IMR-90 (cell line): ENCODE measurements around the gene SUN1. TPM values are rescaled to one million over a fixed set of nuclear protein-coding genes. Genes with fewer than 3 reads are reported as not detected.

Experiments used
- ATAC-seq: fragments of 200-7000 bp; cut with Tn5 transposase; 2 replicates; pipeline ENCODE4 v1.9.1; 2020; ENCODE audit warnings: low read depth, mild to moderate bottlenecking, moderate library complexity
- BruUV-seq: library from RNA; stranded (reverse); fragments of 400-500 nt; replicated peaks from 2 replicates; lab custom pipeline; 2021; lab: Mats Ljungman, UMichigan
- CTCF ChIA-PET: fragments of 300-600 bp; formaldehyde crosslinking; extraction: SDS; loops from one replicate; lab custom pipeline; 2021; ENCODE audit warnings: antibody characterized with exemption; lab: Yijun Ruan, JAX
- POLR2A ChIA-PET: fragments of 300-600 bp; sonication (Branson Sonifier 250); formaldehyde crosslinking; loops from one replicate; lab custom pipeline; 2022; ENCODE audit warnings: antibody characterized with exemption; ENCODE audit not compliant: unreplicated experiment; lab: Charles Lee
- DNase-seq: peaks from one replicate; pipeline ENCODE4 v3.0.0; 2013
- H2AFZ ChIP-seq: replicated peaks from 2 replicates; pipeline ENCODE3; 2013; ENCODE audit warnings: low read length, mild to moderate bottlenecking; ENCODE audit not compliant: poor library complexity
- H2AK5ac ChIP-seq: 2 replicates; pipeline ENCODE4 v1.6.1; 2013; ENCODE audit warnings: low read depth, low read length, inconsistent platforms
- H2AK9ac ChIP-seq: replicated peaks from 2 replicates; pipeline ENCODE3; 2013; ENCODE audit warnings: mild to moderate bottlenecking, low read depth, low read length, moderate library complexity; ENCODE audit not compliant: poor library complexity
- H2BK120ac ChIP-seq: 2 replicates; pipeline ENCODE4 v1.6.1; 2013; ENCODE audit warnings: low read depth, low read length, inconsistent platforms
- H2BK15ac ChIP-seq: 3 replicates; pipeline ENCODE4 v1.6.1; 2013; ENCODE audit warnings: low read depth, low read length, inconsistent platforms
- H2BK20ac ChIP-seq: 2 replicates; pipeline ENCODE4 v1.6.1; 2013; ENCODE audit warnings: low read depth, mild to moderate bottlenecking, inconsistent platforms, low read length, moderate library complexity
- H2BK5ac ChIP-seq: 2 replicates; pipeline ENCODE4 v1.6.1; 2013; ENCODE audit warnings: mild to moderate bottlenecking, low read depth, low read length, inconsistent platforms; ENCODE audit not compliant: poor library complexity, severe bottlenecking
- H3K14ac ChIP-seq: replicated peaks from 2 replicates; pipeline ENCODE4 v1.6.1; 2013; ENCODE audit warnings: low read depth, low read length, inconsistent platforms
- H3K18ac ChIP-seq: 2 replicates; pipeline ENCODE4 v1.6.1; 2013; ENCODE audit warnings: low read depth, low read length, control low read depth
- H3K23ac ChIP-seq: 2 replicates; pipeline ENCODE4 v1.6.1; 2013; ENCODE audit warnings: low read depth, low read length, inconsistent platforms
- H3K27ac ChIP-seq: 2 replicates; pipeline ENCODE4 v1.5.1; 2013; ENCODE audit warnings: mild to moderate bottlenecking, control low read depth, low read length; ENCODE audit not compliant: insufficient read depth
- H3K27me3 ChIP-seq: 2 replicates; pipeline ENCODE4 v1.6.1; 2013; ENCODE audit warnings: low read length; ENCODE audit not compliant: control insufficient read depth, insufficient read depth
- H3K36me3 ChIP-seq: 2 replicates; pipeline ENCODE4 v1.6.1; 2013; ENCODE audit warnings: low read length, mixed read lengths; ENCODE audit not compliant: control insufficient read depth, insufficient read depth
- H3K4ac ChIP-seq: 2 replicates; pipeline ENCODE4 v1.6.1; 2013; ENCODE audit warnings: low read depth, low read length, inconsistent platforms
- H3K4me1 ChIP-seq: 2 replicates; pipeline ENCODE4 v1.6.1; 2013; ENCODE audit warnings: low read length, mixed read lengths; ENCODE audit not compliant: control insufficient read depth, insufficient read depth
- H3K4me2 ChIP-seq: 2 replicates; pipeline ENCODE4 v1.6.1; 2013; ENCODE audit warnings: low read depth, mild to moderate bottlenecking, control low read depth, low read length, moderate library complexity
- H3K4me3 ChIP-seq: 2 replicates; pipeline ENCODE4 v1.5.1; 2013; ENCODE audit warnings: low read depth, mild to moderate bottlenecking, control low read depth, low read length, moderate library complexity; ENCODE audit not compliant: insufficient read depth
- H3K56ac ChIP-seq: 2 replicates; pipeline ENCODE4 v1.6.1; 2013; ENCODE audit warnings: low read length, inconsistent platforms; ENCODE audit not compliant: insufficient read depth; ENCODE audit errors: extremely low read depth
- H3K79me1 ChIP-seq, 2 experiments: 2 replicates each; pipeline ENCODE4 v1.6.1; 2013; ENCODE audit warnings: low read length in 2 of 2, inconsistent platforms in 1 of 2, low read depth in 1 of 2
- H3K9ac ChIP-seq: 2 replicates; pipeline ENCODE4 v1.6.1; 2013; ENCODE audit warnings: low read depth, low read length, control low read depth
- H3K9me1 ChIP-seq: 2 replicates; pipeline ENCODE4 v1.6.1; 2013; ENCODE audit warnings: low read length, inconsistent platforms; ENCODE audit not compliant: insufficient read depth
- H3K9me3 ChIP-seq: 2 replicates; pipeline ENCODE4 v1.6.1; 2013; ENCODE audit warnings: low read length; ENCODE audit not compliant: control insufficient read depth, insufficient read depth
- H4K20me1 ChIP-seq: 2 replicates; pipeline ENCODE4 v1.6.1; 2013; ENCODE audit warnings: low read length, inconsistent platforms; ENCODE audit not compliant: insufficient read depth
- H4K5ac ChIP-seq: 2 replicates; pipeline ENCODE4 v1.6.1; 2013; ENCODE audit warnings: mild to moderate bottlenecking, low read depth, low read length, control low read depth
- H4K8ac ChIP-seq, 2 experiments: 2 replicates each; pipeline ENCODE4 v1.6.1; 2013; ENCODE audit warnings: low read depth in 2 of 2, low read length in 2 of 2, control low read depth in 1 of 2, inconsistent platforms in 1 of 2
- H4K91ac ChIP-seq: 2 replicates; pipeline ENCODE4 v1.6.1; 2013; ENCODE audit warnings: low read depth, low read length, inconsistent platforms; ENCODE audit not compliant: insufficient read depth
- BHLHE40 ChIP-seq: fragments of 150-350 bp; IDR thresholded peaks from 2 replicates; pipeline ENCODE4 v1.6.1; 2016; ENCODE audit warnings: mild to moderate bottlenecking, low read depth, low read length
- CEBPB ChIP-seq: IDR thresholded peaks from 2 replicates; pipeline ENCODE4 v1.6.1; 2012; ENCODE audit warnings: low read depth, low read length, improper control_type of control experiment
- CHD1 ChIP-seq: IDR thresholded peaks from 2 replicates; pipeline ENCODE4 v1.6.1; 2012; ENCODE audit warnings: low read depth, low read length, improper control_type of control experiment
- CTCF ChIP-seq: conservative IDR thresholded peaks from 2 replicates; pipeline ENCODE4 v1.5.1; 2012; ENCODE audit warnings: mild to moderate bottlenecking, low read depth, low read length, improper control_type of control experiment
- ELK1 ChIP-seq: fragments of 150-350 bp; IDR thresholded peaks from 2 replicates; pipeline ENCODE4 v1.6.1; 2016; ENCODE audit warnings: low read depth, mild to moderate bottlenecking, low read length, moderate library complexity, borderline replicate concordance
- FOS ChIP-seq: fragments of 150-350 bp; IDR thresholded peaks from 2 replicates; pipeline ENCODE4 v1.6.1; 2016; ENCODE audit warnings: low read depth, low read length
- MAFK ChIP-seq: IDR thresholded peaks from 2 replicates; pipeline ENCODE4 v1.6.1; 2012; ENCODE audit warnings: low read depth, low read length, improper control_type of control experiment
- MAZ ChIP-seq: IDR thresholded peaks from 2 replicates; pipeline ENCODE4 v1.6.1; 2012; ENCODE audit warnings: low read depth, mild to moderate bottlenecking, low read length, improper control_type of control experiment, moderate library complexity, borderline replicate concordance
- MXI1 ChIP-seq: IDR thresholded peaks from 2 replicates; pipeline ENCODE4 v1.6.1; 2012; ENCODE audit warnings: low read depth, mild to moderate bottlenecking, low read length, moderate library complexity, borderline replicate concordance
- NFE2L2 ChIP-seq: fragments of 150-350 bp; IDR thresholded peaks from 2 replicates; pipeline ENCODE4 v1.6.1; 2016; ENCODE audit warnings: low read depth, mild to moderate bottlenecking, low read length
- POLR2A ChIP-seq: IDR thresholded peaks from 2 replicates; pipeline ENCODE4 v1.6.1; 2012; ENCODE audit warnings: mild to moderate bottlenecking, low read depth, low read length
- RAD21 ChIP-seq: IDR thresholded peaks from 2 replicates; pipeline ENCODE4 v1.6.1; 2012; ENCODE audit warnings: low read length, improper control_type of control experiment
- RCOR1 ChIP-seq: IDR thresholded peaks from 2 replicates; pipeline ENCODE4 v1.6.1; 2012; ENCODE audit warnings: mild to moderate bottlenecking, low read length, improper control_type of control experiment; ENCODE audit not compliant: insufficient replicate concordance
- RFX5 ChIP-seq: IDR thresholded peaks from 2 replicates; pipeline ENCODE4 v1.8.0; 2012; ENCODE audit warnings: low read depth, mild to moderate bottlenecking, low read length, moderate library complexity
- SMC3 ChIP-seq: fragments of 150-350 bp; IDR thresholded peaks from 2 replicates; pipeline ENCODE4 v1.6.1; 2016; ENCODE audit warnings: low read depth, mild to moderate bottlenecking, antibody characterized with exemption, low read length, moderate library complexity
- USF2 ChIP-seq: fragments of 150-350 bp; IDR thresholded peaks from 2 replicates; pipeline ENCODE4 v1.6.1; 2017; ENCODE audit warnings: mild to moderate bottlenecking, antibody characterized with exemption, low read length, low read depth
- WGBS, 2 experiments: methylation state at CpG; one replicate each; pipeline versions ENCODE4 v1.1.5 to v1.1.7; 2013; ENCODE audit warnings: missing lambda C conversion rate in 2 of 2; ENCODE audit not compliant: insufficient read length in 1 of 2; ENCODE audit errors: extremely low coverage in 2 of 2; 5-methylcytosine and 5-hydroxymethylcytosine counted together
- dilution Hi-C: fragments of 300-500 bp; cut with HindIII; formaldehyde crosslinking; loops from one replicate; pipeline ENCODE4 v1.14.3; 2018; ENCODE audit warnings: low sequenced_read_pairs; ENCODE audit not compliant: unreplicated experiment
- in situ Hi-C: fragments of 300-500 bp; cut with MboI; formaldehyde crosslinking; loops from 3 replicates; pipeline ENCODE4 v1.14.3; 2019; ENCODE audit warnings: low sequenced_read_pairs, inconsistent platforms, mixed read lengths
- intact Hi-C: fragments of 100-400 bp; cut with micrococcal nuclease; formaldehyde crosslinking; loops from 2 replicates; pipeline ENCODE4 v1.10.0; 2022
- polyA plus RNA-seq, 3 experiments: library from polyadenylated mRNA; depleted of rRNA; stranded (reverse); fragments of >200 nt; gene quantifications; 2 replicates each; pipeline ENCODE4 v1.2.3, GENCODE V29; 2012; ENCODE audit warnings: low replicate concordance in 1 of 3
- total RNA-seq: library from RNA; depleted of rRNA; stranded (reverse); fragments of >200 nt; gene quantifications from 2 replicates; pipeline ENCODE4 v1.2.3, GENCODE V29; 2012

The SUN1 gene
- total and polyA plus RNA-seq, 2 of the 4 experiments (the other 2 are of a cell fraction), result 113 to 239 TPM

GRCh38 chr7:834277-834676 lies 2.0 kb downstream of the SUN1 start:
- no peak overlapping the region for H4K91ac ChIP-seq
- H3K4ac ChIP-seq, result no peak overlapping the region
- H3K4me1 ChIP-seq, result peaks cover 22% of the 10 kb centered on the region
- H2BK5ac ChIP-seq, result no peak overlapping the region
- peaks cover 60% of the 10 kb centered on the region for H4K20me1 ChIP-seq
- no peak overlapping the region for H3K27ac ChIP-seq
- ChIA-PET CTCF (interaction anchor here (1.1 kb wide), 1 partner anchor 9 kb away, joined by 3 read pairs; no protein-coding TSS in a partner anchor), POLR2A (no interaction called here)
- no peak overlapping the region for H3K14ac ChIP-seq
- H2BK15ac ChIP-seq, result no peak overlapping the region
- H3K79me1 ChIP-seq, result peaks cover 28 to 84% of the 10 kb centered on the region in 2 experiments
- dilution Hi-C loops, result no loop called here
- H3K18ac ChIP-seq, result no peak overlapping the region
- H2AK5ac ChIP-seq, result 0 out of 2 replicates have a peak overlapping the region, but pooled peaks have one; percentile 5
- WGBS, 2 experiments, result 93% methylated on average over 6 of the region's 12 CpGs; no CpG with 5 or more reads in 1 of the 2 experiments
- peaks cover 21% of the 10 kb centered on the region for H3K9me1 ChIP-seq
- TF ChIP-seq POLR2A, result no peak
- TF ChIP-seq BHLHE40, result no peak
- no peak for TF ChIP-seq MAZ
- no peak for TF ChIP-seq CEBPB
- no peak for TF ChIP-seq USF2
- no peak for TF ChIP-seq RFX5
- no peak for TF ChIP-seq MAFK
- TF ChIP-seq CTCF, result no peak
- TF ChIP-seq FOS, result no peak
- TF ChIP-seq MXI1, result no peak
- TF ChIP-seq RAD21, result no peak
- no peak for TF ChIP-seq ELK1
- no peak for TF ChIP-seq RCOR1
- TF ChIP-seq SMC3, result no peak
- no peak for TF ChIP-seq NFE2L2
- no peak for TF ChIP-seq CHD1
- no peak overlapping the region for H4K8ac ChIP-seq
- no peak overlapping the region for H3K23ac ChIP-seq
- no peak overlapping the region for H2BK20ac ChIP-seq
- in situ Hi-C loops, result no loop called here
- no peak for ATAC-seq
- no peak overlapping the region for H3K56ac ChIP-seq
- no peak overlapping the region for H3K4me3 ChIP-seq
- H3K36me3 ChIP-seq, result peaks cover 15% of the 10 kb centered on the region
- H3K9me3 ChIP-seq, result no peaks in the 10 kb centered on the region
- no peak overlapping the region for H2AK9ac ChIP-seq
- no peak overlapping the region for H2AFZ ChIP-seq
- intact Hi-C loops, result no loop called here
- no peak overlapping the region for H3K4me2 ChIP-seq
- no peaks in the 10 kb centered on the region for H3K27me3 ChIP-seq
- DNase-seq, result no peak
- no peak overlapping the region for H3K9ac ChIP-seq
- H4K5ac ChIP-seq, result no peak overlapping the region
- BruUV-seq, result no TSS peak
- no peak overlapping the region for H2BK120ac ChIP-seq
